ENCODE data around the gene C11orf21.

The C11orf21 gene

DNA sequence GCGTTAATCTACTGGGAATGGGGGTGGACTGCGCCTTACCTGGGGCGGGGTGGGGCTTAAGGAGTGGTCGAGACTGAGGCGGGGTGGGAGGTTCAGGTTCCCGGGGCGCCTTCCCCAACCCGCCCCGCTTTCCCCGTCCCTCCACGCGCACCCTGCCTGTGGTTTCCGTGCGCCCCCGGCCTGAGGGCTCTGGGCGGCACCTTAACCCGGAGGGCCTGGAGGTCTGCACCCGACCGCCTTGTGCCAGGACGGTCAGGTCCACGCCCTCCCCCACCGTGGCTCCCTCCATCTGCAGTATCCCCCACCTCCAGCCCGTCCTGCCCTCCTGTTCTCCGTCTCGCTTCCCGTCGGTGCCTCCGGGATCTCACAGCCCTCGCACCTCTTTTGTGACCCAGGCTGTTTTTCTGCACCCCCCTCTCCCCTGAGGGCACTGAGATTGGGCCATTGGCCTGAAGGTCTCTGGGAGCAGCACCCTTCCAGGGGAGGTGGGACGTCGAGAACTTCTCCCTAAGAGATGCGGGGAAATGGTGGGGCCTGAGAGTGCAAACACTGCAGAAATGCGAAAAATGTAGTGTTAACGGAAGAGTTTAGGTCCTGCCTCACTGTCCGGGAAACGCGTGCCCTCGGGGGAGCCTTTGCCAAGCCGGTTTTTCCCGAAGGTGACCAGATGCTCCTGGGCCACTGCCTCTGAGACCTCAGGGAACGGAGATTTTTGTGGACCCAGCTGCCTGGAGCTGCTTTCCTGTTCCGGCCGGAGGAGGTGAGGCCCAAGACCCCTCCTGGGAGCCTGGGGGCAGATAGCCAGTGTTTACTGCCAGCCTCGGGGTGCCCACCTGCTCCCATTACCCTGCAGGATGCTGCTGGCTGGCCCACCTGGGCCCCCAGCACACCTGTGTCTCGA, 30.1 kb downstream of the C11orf21 start:
- TF ChIP-seq, protein P1, sequence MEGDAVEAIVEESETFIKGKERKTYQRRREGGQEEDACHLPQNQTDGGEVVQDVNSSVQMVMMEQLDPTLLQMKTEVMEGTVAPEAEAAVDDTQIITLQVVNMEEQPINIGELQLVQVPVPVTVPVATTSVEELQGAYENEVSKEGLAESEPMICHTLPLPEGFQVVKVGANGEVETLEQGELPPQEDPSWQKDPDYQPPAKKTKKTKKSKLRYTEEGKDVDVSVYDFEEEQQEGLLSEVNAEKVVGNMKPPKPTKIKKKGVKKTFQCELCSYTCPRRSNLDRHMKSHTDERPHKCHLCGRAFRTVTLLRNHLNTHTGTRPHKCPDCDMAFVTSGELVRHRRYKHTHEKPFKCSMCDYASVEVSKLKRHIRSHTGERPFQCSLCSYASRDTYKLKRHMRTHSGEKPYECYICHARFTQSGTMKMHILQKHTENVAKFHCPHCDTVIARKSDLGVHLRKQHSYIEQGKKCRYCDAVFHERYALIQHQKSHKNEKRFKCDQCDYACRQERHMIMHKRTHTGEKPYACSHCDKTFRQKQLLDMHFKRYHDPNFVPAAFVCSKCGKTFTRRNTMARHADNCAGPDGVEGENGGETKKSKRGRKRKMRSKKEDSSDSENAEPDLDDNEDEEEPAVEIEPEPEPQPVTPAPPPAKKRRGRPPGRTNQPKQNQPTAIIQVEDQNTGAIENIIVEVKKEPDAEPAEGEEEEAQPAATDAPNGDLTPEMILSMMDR (IDR thresholded peaks at IDR 0.05; ENCODE audit: low read depth, low read length) = no peak
- no peak overlapping the region for H3K4me3 ChIP-seq (ENCODE audit: low read depth, low read length)

DNA sequence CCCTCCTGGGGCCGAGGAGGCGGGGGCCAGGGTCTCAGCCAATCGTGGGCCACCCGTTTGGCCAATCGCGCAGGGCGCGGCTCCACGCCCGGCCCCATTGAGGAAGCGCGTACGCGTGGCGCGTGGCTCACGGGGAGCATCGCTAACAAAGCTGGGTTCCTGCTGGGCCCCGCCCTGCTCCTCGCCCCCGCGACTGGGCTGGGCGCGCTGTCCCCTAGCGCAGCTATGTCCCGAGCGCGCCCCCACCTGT, 30.7 kb downstream of the C11orf21 start:
- TF ChIP-seq, protein P1 (IDR thresholded peaks at IDR 0.05; ENCODE audit: low read depth, low read length) = no peak
- no peak overlapping the region for H3K4me3 ChIP-seq (ENCODE audit: low read depth, low read length)

DNA sequence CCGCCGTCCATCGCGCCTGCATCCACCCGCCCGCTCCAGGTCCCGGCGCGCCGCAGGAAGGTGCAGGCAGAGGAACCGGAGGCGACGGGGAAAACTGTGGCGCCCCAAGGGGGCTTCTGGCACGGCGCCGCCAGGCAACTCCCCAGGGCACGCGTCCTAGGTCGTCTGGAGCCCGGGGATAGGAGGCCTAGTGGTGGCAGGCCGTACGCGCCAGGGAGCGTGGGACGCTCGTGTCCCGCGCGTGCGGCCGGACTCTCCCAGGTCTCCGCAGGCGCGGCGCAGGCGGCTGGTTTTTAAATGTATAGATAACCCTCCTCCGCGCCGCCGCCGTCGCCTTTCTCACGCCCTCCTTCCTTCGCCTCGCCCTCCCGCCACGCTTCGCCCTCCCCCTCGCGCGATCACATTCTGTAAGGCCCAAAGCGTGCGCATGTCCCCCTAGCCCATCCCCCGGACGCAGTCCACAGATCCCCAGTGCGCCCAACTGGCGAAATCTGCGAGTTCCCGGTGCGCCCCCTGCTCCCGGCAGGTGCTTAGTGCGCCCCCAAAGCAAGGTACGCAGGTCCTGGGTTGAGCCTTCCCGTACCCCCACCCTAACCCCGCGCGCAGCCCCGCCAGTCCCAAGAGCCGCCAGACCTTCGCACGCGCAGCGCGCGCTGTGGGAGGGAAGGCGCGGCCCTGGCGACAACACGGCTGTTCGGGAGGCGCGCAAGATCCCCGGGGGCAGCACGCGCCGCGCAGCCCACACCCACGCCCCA, 31.2 kb downstream of the C11orf21 start, which contains the start of gene ASCL2:
Gene ASCL2 (minus strand): TSS at position 267 of the 755 bp plus-strand sequence. CDS start 256 bp downstream, at position 11.
- H3K4me3 ChIP-seq (ENCODE audit: low read depth, low read length) = no peak within 1 kb of the TSS
- TF ChIP-seq, protein P1 (IDR thresholded peaks at IDR 0.05; ENCODE audit: low read depth, low read length) = no peak

DNA sequence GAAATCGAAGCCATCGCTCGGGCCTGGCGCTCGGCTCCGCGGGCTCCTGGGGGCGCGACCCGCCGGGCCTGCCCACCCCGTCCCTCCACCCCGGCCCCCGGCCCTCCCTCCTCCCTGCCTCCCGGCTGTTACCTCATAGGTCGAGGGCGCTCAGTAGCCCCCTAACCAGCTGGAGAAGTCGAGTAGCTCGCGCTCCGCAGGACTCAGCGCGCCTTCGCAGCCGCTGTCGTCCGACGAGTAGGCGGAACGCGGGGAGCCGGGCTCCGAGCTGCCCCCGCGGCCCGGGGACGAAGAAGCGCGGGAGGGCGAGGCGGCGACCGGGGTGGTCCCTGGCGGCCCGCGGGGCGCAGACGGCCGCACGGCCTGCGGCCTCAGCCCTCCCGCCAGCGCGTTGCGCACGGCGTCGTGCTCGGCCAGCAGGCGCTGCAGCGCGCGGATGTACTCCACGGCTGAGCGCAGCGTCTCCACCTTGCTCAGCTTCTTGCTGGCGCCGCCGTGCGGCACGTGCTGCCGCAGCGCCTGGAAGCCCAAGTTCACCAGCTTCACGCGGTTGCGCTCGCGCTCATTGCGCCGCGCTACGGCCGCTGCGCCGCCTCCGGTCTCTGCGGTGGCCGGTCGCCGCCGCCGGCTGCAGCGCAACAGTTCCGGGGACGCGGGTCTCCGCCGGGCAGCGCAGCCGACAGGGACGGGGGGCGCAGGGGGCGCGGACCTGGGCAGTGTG, 32.0 kb downstream of the C11orf21 start:
- H3K4me3 ChIP-seq (ENCODE audit: low read depth, low read length) = no peak overlapping the region
- TF ChIP-seq, protein P1 (IDR thresholded peaks at IDR 0.05; ENCODE audit: low read depth, low read length) = no peak

DNA sequence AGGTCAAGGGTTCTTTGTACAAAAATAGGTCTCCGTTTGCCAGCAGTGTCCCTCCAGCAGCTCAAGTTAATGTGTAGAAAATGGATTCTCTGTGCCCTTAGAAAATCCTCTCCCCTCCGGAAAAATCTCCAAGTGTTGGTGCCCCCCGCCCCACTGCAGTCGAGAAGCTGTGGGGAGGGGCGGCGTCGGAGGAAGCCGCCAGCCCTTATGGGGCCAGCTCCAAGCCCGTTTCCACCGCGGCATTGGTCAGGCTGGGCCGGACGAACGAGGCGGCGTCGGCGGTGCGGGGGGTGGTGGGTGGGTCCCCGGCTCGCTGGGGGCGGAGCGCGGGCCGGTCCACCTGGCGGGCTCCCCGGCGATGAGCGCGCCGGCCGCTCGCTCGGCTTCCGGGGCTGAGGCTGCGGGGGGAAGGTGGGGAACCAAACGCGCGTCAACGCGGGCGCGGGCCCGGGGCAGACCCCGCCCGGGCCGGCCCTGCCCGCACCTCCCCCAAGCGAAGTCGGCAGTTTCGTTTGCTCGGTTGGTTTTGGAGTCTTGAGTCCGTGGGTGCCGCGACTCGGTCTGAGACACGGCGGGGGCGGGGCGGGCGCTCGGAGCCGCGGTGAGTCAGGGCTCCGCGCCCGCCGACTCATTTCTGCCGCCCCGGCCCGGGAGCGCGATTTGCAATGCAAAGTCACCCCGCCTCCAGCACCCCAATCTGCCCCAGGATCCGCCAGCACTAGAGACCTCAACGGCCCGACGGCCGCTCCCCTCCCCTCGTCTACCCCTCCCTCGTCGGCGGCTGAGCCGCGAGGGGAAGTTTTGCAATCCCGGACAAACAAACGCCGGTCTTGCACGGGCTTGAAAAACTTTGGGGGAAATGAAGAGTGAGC, 32.8 kb downstream of the C11orf21 start:
- no peak overlapping the region for H3K4me3 ChIP-seq (ENCODE audit: low read depth, low read length)
- TF ChIP-seq, protein P1 (IDR thresholded peaks at IDR 0.05; ENCODE audit: low read depth, low read length) = no peak

DNA sequence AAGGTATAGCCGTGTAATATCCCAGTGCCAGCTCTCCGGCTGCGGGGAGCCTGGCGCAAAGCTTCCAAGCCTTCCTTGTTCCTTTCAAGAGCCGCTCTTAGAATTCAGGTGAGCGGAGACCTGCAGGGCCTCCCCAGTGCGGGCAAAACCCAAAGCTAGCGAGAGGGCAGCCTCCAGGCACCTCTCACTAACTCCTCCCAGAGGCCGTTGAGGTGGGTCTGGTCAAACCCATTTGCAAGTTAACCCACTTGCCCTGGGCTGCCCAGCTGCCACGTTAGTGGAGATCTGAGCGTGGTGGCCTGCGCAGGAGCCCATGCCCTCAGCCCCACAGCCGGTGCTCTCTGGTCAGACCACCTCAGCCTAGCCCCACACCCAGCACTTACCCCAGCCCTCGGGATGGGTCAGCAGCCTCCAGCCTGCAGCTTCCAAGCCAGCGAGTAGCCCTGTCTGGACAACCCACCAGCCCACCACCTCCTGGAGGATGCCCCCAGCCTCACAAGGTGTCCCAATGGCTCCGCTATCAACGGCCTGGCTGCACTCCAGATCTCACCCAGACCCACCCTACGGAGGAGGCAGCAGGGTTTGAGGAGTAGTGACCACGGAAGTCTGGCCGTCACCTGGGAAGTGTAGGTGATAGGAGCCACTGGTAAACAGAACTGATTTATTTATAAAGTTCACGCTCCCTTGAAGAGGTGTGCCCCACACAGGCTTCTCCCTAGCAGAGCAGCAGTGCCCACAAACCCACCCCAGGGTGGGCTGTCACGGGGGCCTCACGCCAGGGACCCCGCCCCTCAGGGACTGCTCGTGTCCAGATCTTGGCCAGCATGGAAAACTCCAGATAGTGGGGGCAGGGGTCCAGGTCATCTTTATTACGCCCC, 33.6 kb downstream of the C11orf21 start:
- TF ChIP-seq, protein P1 (IDR thresholded peaks at IDR 0.05; ENCODE audit: low read depth, low read length) = no peak
- no peak overlapping the region for H3K4me3 ChIP-seq (ENCODE audit: low read depth, low read length)
